GM10847 (cell line): Measurements from ENCODE around the gene SIGLEC1.

Experiments
- POLR2A ChIP-seq: IDR thresholded peaks from 2 replicates; pipeline ENCODE4 v1.6.1; 2011; ENCODE audit not compliant: insufficient read length; ENCODE audit errors: extremely low read depth

Gene SIGLEC1

GRCh38 chr20:3749689-3750531, 37.5 kb upstream of the SIGLEC1 start:
- no peak for TF ChIP-seq POLR2A

GRCh38 chr20:3749087-3749688, 36.8 kb upstream of the SIGLEC1 start:
- no peak for TF ChIP-seq POLR2A

- no peak for TF ChIP-seq POLR2A
Measured at GRCh38 chr20:3748073-3748472, 35.7 kb upstream of the SIGLEC1 start.

GRCh38 chr20:3747471-3747870, 35.1 kb upstream of the SIGLEC1 start:
- no peak for TF ChIP-seq POLR2A

GRCh38 chr20:3745686-3746173, 33.3 kb upstream of the SIGLEC1 start:
- TF ChIP-seq POLR2A: no peak

- no peak for TF ChIP-seq POLR2A
Measured at GRCh38 chr20:3744806-3745685, 32.6 kb upstream of the SIGLEC1 start.

DNA sequence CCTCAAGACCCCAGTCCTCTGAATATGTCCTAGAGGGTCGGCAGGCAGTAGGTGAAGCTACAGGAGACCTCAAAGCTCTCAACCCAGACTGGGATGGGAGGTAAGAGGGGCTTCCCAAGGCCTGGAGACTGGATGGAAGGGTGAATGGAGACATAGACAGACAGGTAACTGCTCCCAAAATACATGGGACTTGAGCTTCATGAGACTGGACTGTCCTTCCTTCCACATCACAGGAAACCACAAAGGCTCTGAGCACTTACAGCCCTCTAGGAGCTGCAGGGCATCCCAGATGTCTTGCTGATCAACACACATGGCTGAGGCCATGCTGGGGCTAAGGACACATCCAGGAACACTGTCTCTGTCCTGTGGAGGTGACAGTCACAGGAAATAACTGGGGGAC, 31.6 kb upstream of the SIGLEC1 start:
- no peak for TF ChIP-seq POLR2A

DNA sequence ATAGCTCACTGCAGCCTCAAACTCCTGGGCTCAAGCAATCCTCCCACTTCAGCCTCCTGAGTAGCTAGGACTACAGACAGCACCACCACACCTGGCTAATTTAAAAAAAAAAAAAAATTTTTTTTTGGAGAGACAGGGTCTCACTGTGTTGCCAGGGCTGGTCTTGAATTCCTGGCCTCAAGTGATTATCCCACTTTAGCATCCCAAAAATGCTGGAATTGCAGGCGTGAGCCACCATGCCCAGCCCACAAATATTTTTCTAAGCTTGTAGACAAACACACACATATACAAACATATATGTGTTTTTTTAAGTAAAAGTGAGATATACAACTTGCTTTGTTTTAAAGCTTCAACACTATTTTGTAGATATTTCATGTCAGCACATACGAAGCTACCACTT, 30.9 kb upstream of the SIGLEC1 start:
- no peak for TF ChIP-seq POLR2A

DNA sequence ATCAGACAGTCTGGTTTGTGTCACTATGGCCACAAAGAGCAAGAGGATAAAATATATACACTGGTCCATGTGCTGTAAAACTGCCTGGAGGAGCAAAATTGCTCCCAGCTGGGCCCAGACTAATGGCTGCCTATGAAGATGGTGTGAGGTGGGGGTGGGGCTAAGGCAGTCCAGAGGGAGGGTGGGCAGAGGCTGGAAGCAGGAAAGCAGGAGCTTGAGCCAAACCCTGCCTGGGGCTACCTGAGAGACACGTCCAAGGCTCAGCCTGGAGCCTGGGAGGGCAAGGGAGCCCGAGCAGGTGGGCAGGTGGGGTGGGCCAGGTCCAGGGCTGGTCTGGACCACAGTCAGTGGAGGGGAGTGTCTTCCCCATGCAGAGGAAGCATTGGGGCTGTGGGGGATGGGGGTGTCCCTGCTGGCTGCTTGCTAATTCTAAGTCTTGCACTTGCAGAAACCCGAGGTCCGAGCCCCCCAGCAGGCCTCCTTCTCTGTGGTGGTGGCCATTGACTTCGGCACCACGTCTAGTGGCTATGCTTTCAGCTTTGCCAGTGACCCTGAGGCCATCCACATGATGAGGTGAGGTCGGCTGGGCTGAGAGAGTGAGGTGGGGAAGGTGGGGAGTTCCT, 29.5 kb upstream of the SIGLEC1 start:
- TF ChIP-seq POLR2A: no peak

GRCh38 chr20:3740615-3741301, 28.4 kb upstream of the SIGLEC1 start:
- TF ChIP-seq POLR2A: no peak

GRCh38 chr20:3739926-3740451, 27.6 kb upstream of the SIGLEC1 start:
- no peak for TF ChIP-seq POLR2A

DNA sequence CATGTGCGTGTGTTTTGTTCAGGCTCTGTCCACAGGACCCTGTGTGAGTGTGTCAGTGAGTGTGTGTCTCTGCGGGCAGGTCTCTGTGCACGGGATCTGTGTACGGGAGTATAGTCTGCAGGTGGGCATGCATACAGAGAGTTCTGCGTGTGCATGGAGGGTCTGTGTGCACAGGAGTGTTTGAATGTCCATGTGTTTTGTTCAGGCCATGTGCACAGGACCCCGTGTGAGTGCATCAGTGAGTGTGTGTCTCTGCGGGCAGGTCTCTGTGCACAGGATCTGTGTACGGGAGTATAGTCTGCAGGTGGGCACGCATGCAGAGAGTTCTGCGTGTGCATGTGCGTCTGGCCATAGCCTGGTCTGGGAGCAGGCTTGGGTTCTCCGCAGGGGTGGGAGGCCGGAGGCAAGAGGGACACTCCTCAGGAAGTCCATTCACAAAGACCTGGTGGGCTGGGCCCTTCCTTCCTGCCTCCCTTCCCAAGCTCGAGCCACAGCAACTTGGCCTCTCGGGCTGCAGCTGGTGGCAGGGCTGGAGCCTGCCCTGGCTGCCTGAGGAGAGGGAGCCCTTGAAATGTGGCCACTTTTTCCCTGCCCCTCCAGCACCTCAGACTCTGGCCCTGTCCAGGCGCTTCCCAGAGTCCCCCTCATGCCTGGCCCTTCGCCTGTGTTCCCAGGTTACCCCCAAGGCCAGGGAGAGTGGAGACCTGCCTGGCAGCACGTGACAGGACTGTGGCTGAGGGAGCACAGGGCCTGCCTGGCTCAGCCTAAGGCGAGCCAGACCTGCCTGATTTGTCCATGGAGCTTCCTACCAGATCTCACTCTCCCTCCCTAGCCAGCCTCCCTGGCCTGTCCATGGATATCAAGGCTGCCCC, 26.9 kb upstream of the SIGLEC1 start:
- TF ChIP-seq POLR2A: no peak
